Neuronal stem cell (in vitro differentiated cells): ENCODE results near the gene NSFL1C.
A peak's percentile ranks its signal among the peaks of the same experiment; 100 is the strongest.

ENCODE experiments used
- DNase-seq: peaks from one replicate; pipeline ENCODE4 v3.0.0-alpha.2; 2013; ENCODE audit warnings: low spot score
- H2AFZ ChIP-seq: one replicate; pipeline ENCODE4 v1.6.1; 2013; ENCODE audit warnings: mild to moderate bottlenecking, low read length, inconsistent platforms
- H2AK5ac ChIP-seq: 2 replicates; pipeline ENCODE4 v1.6.1; 2013; ENCODE audit warnings: low read depth, mild to moderate bottlenecking, inconsistent platforms, low read length, moderate library complexity, mixed read lengths
- H2BK120ac ChIP-seq: 2 replicates; pipeline ENCODE4 v1.6.1; 2013; ENCODE audit warnings: low read depth, mild to moderate bottlenecking, inconsistent platforms, low read length, moderate library complexity, mixed read lengths
- H2BK12ac ChIP-seq: one replicate; pipeline ENCODE4 v1.6.1; 2013; ENCODE audit warnings: low read length, inconsistent platforms
- H2BK15ac ChIP-seq: 2 replicates; pipeline ENCODE4 v1.6.1; 2013; ENCODE audit warnings: mild to moderate bottlenecking, low read length, inconsistent platforms, mixed read lengths
- H2BK5ac ChIP-seq: one replicate; pipeline ENCODE4 v1.6.1; 2013; ENCODE audit warnings: inconsistent platforms, mild to moderate bottlenecking, low read length, moderate library complexity
- H3K14ac ChIP-seq: one replicate; pipeline ENCODE4 v1.6.1; 2013; ENCODE audit warnings: low read length, inconsistent platforms
- H3K18ac ChIP-seq: 2 replicates; pipeline ENCODE4 v1.6.1; 2013; ENCODE audit warnings: low read length, inconsistent platforms
- H3K23ac ChIP-seq: 2 replicates; pipeline ENCODE4 v1.6.1; 2013; ENCODE audit warnings: low read depth, mild to moderate bottlenecking, mixed read lengths, low read length, inconsistent platforms; ENCODE audit not compliant: poor library complexity
- H3K27ac ChIP-seq: replicated peaks from 3 replicates; pipeline ENCODE4 v1.5.1; 2013; ENCODE audit warnings: low read length, inconsistent platforms
- H3K27me3 ChIP-seq, 3 experiments: 2 replicates each; pipeline ENCODE4 v1.6.1; 2013; ENCODE audit warnings: low read length in 3 of 3, mild to moderate bottlenecking in 2 of 3, inconsistent platforms in 1 of 3, low read depth in 1 of 3, mixed read lengths in 1 of 3, moderate library complexity in 1 of 3; ENCODE audit not compliant: control insufficient read depth in 3 of 3, insufficient read depth in 3 of 3
- H3K36me3 ChIP-seq, 2 donors: replicated peaks in 1 of 2; 2 replicates each; pipeline ENCODE4 v1.6.1; 2013; ENCODE audit warnings: low read length in 2 of 2; ENCODE audit not compliant: control insufficient read depth in 2 of 2, insufficient read depth in 2 of 2
- H3K4ac ChIP-seq: 2 replicates; pipeline ENCODE4 v1.6.1; 2013; ENCODE audit warnings: inconsistent platforms, mild to moderate bottlenecking, low read length, moderate library complexity
- H3K4me1 ChIP-seq, 2 donors: 1 replicate in 1 of 2; 2 replicates in 1 of 2; pipeline ENCODE4 v1.6.1; 2013; ENCODE audit warnings: low read length in 2 of 2, low read depth in 1 of 2; ENCODE audit not compliant: control insufficient read depth in 2 of 2, insufficient read depth in 1 of 2
- H3K4me2 ChIP-seq: one replicate; pipeline ENCODE4 v1.6.1; 2013; ENCODE audit warnings: mild to moderate bottlenecking, low read length, inconsistent platforms; ENCODE audit not compliant: insufficient read depth, poor library complexity, severe bottlenecking
- H3K4me3 ChIP-seq, 2 donors: 2 replicates each; pipeline ENCODE4 v1.5.1; 2013; ENCODE audit warnings: low read length in 2 of 2, mild to moderate bottlenecking in 2 of 2, inconsistent platforms in 1 of 2, moderate library complexity in 1 of 2
- H3K79me1 ChIP-seq: one replicate; pipeline ENCODE4 v1.6.1; 2013; ENCODE audit warnings: low read depth, mild to moderate bottlenecking, inconsistent platforms, low read length, moderate library complexity
- H3K9ac ChIP-seq: one replicate; pipeline ENCODE4 v1.6.1; 2013; ENCODE audit warnings: mild to moderate bottlenecking, low read depth, low read length, inconsistent platforms; ENCODE audit not compliant: poor library complexity
- H3K9me3 ChIP-seq, 2 donors: replicated peaks in 1 of 2; 2 replicates each; pipeline versions ENCODE3 to v1.6.1; 2013; ENCODE audit warnings: low read length in 2 of 2, mild to moderate bottlenecking in 2 of 2, inconsistent platforms in 1 of 2, low read depth in 1 of 2, mixed read lengths in 1 of 2, moderate library complexity in 1 of 2; ENCODE audit not compliant: control insufficient read depth in 2 of 2, insufficient read depth in 1 of 2
- H4K8ac ChIP-seq: one replicate; pipeline ENCODE4 v1.6.1; 2013; ENCODE audit warnings: low read depth, mild to moderate bottlenecking, inconsistent platforms, low read length, moderate library complexity
- H4K91ac ChIP-seq: one replicate; pipeline ENCODE4 v1.6.1; 2013; ENCODE audit warnings: low read length, low read depth, mild to moderate bottlenecking, inconsistent platforms; ENCODE audit not compliant: poor library complexity
- WGBS, 2 donors: extraction: QIAGEN DNeasy Blood & Tissue Kit; methylation state at CpG; one replicate each; pipeline ENCODE4 v1.1.7; 2013; ENCODE audit warnings: missing lambda C conversion rate in 2 of 2, mixed read lengths in 1 of 2; ENCODE audit not compliant: insufficient read length in 2 of 2, insufficient replicate concordance in 1 of 2; ENCODE audit errors: extremely low coverage in 2 of 2; 5-methylcytosine and 5-hydroxymethylcytosine counted together

Gene NSFL1C

GRCh38 chr20:1393507-1393882 lies 73.2 kb downstream of the NSFL1C start:
- no peak overlapping the region for H2BK15ac ChIP-seq
- peaks cover 0 to 8% (median 0%) of the 10 kb centered on the region in 3 experiments for H3K27me3 ChIP-seq
- peak overlapping the region; percentile 78 to 95 for H3K4me3 ChIP-seq
- no peak for DNase-seq
- peaks cover 3% of the 10 kb centered on the region for H3K79me1 ChIP-seq
- no peak overlapping the region for H4K8ac ChIP-seq
- no peak overlapping the region for H3K14ac ChIP-seq
- H3K36me3 ChIP-seq, result peaks cover 4 to 25% of the 10 kb centered on the region in 2 donors
- no peak overlapping the region for H2BK120ac ChIP-seq
- H3K18ac ChIP-seq, result no peak overlapping the region
- no peaks in the 10 kb centered on the region for H3K9me3 ChIP-seq
- no CpG with 5 or more reads among the region's 7 CpGs for WGBS, 2 donors
- H3K4me1 ChIP-seq, result peaks cover 20 to 33% of the 10 kb centered on the region in 2 donors
- no peak overlapping the region for H2BK12ac ChIP-seq
- peak overlapping the region; percentile 61 for H3K4me2 ChIP-seq
- no peak overlapping the region for H3K27ac ChIP-seq
- no peak overlapping the region for H2AK5ac ChIP-seq
- peak overlapping the region; percentile 95 for H2AFZ ChIP-seq
- H4K91ac ChIP-seq, result no peak overlapping the region
- H3K23ac ChIP-seq, result no peak overlapping the region
- H3K9ac ChIP-seq, result no peak overlapping the region
- no peak overlapping the region for H3K4ac ChIP-seq
- H2BK5ac ChIP-seq, result no peak overlapping the region

GRCh38 chr20:1392693-1393506 lies 73.7 kb downstream of the NSFL1C start, which contains the start of gene FKBP1A:
TSS of gene FKBP1A (minus strand) at chr20:1393054. CDS start at chr20:1392998, 56 bp downstream.
- H3K14ac ChIP-seq, result no peak within 1 kb of the TSS
- peaks cover 3% of the 10 kb centered on the region for H3K79me1 ChIP-seq
- no peak within 1 kb of the TSS for H3K27ac ChIP-seq
- H4K91ac ChIP-seq, result no peak within 1 kb of the TSS
- H3K4me2 ChIP-seq, result peak within 1 kb of the TSS; percentile 82
- no peak within 1 kb of the TSS for H3K4ac ChIP-seq
- no peak within 1 kb of the TSS for H2BK12ac ChIP-seq
- H3K27me3 ChIP-seq, result peaks cover 0 to 8% (median 0%) of the 10 kb centered on the region in 3 experiments
- peak within 1 kb of the TSS; percentile 53 for H3K18ac ChIP-seq
- H2AFZ ChIP-seq, result peak within 1 kb of the TSS; percentile 95
- peak; percentile 74 for DNase-seq
- WGBS, 2 donors, result no CpG with 5 or more reads among the region's 79 CpGs
- no peak within 1 kb of the TSS for H2BK15ac ChIP-seq
- H2AK5ac ChIP-seq, result peak within 1 kb of the TSS; percentile 9
- no peak within 1 kb of the TSS for H2BK120ac ChIP-seq
- H3K9ac ChIP-seq, result peak within 1 kb of the TSS; percentile 91
- H3K4me3 ChIP-seq, result peak within 1 kb of the TSS; percentile 90 to 95
- peaks cover 22 to 31% of the 10 kb centered on the region in 2 donors for H3K4me1 ChIP-seq
- H4K8ac ChIP-seq, result no peak within 1 kb of the TSS
- peaks cover 4 to 31% of the 10 kb centered on the region in 2 donors for H3K36me3 ChIP-seq
- no peaks in the 10 kb centered on the region for H3K9me3 ChIP-seq
- H3K23ac ChIP-seq, result no peak within 1 kb of the TSS
- peak within 1 kb of the TSS; percentile 7 for H2BK5ac ChIP-seq

GRCh38 chr20:1392443-1392692 lies 74.3 kb downstream of the NSFL1C start:
- H3K79me1 ChIP-seq, result peaks cover 3% of the 10 kb centered on the region
- peaks cover 0 to 8% (median 0%) of the 10 kb centered on the region in 3 experiments for H3K27me3 ChIP-seq
- H3K18ac ChIP-seq, result peak overlapping the region; percentile 53
- no peak overlapping the region for H2BK12ac ChIP-seq
- no peaks in the 10 kb centered on the region for H3K9me3 ChIP-seq
- peak overlapping the region; percentile 95 for H2AFZ ChIP-seq
- no peak overlapping the region for H3K23ac ChIP-seq
- H2BK15ac ChIP-seq, result no peak overlapping the region
- H4K91ac ChIP-seq, result no peak overlapping the region
- H2BK5ac ChIP-seq, result no peak overlapping the region
- DNase-seq, result no peak
- no peak overlapping the region for H2BK120ac ChIP-seq
- H3K9ac ChIP-seq, result peak overlapping the region; percentile 91
- no peak overlapping the region for H4K8ac ChIP-seq
- H3K4me3 ChIP-seq, result peak overlapping the region; percentile 90 to 95
- peak overlapping the region; percentile 82 for H3K4me2 ChIP-seq
- WGBS, 2 donors, result no CpG with 5 or more reads among the region's 13 CpGs
- peaks cover 22 to 31% of the 10 kb centered on the region in 2 donors for H3K4me1 ChIP-seq
- peak overlapping the region; percentile 9 for H2AK5ac ChIP-seq
- peaks cover 4 to 32% of the 10 kb centered on the region in 2 donors for H3K36me3 ChIP-seq
- no peak overlapping the region for H3K27ac ChIP-seq
- no peak overlapping the region for H3K14ac ChIP-seq
- H3K4ac ChIP-seq, result no peak overlapping the region
